Stimulated activated CD4-positive, alpha-beta T cell treated with anti-CD3 and anti-CD28 coated beads, Interleukin-1b, Interleukin-23, amount 100 ng/mL, for 24 hours (primary cell): ENCODE data around the gene DAZAP1.

Experiments used
- DNase-seq, 4 experiments: peaks; one replicate each; pipeline ENCODE4 v3.0.0-alpha.2; 2020; ENCODE audit warnings: low read depth in 4 of 4, low spot score in 1 of 4

Gene DAZAP1

DNA sequence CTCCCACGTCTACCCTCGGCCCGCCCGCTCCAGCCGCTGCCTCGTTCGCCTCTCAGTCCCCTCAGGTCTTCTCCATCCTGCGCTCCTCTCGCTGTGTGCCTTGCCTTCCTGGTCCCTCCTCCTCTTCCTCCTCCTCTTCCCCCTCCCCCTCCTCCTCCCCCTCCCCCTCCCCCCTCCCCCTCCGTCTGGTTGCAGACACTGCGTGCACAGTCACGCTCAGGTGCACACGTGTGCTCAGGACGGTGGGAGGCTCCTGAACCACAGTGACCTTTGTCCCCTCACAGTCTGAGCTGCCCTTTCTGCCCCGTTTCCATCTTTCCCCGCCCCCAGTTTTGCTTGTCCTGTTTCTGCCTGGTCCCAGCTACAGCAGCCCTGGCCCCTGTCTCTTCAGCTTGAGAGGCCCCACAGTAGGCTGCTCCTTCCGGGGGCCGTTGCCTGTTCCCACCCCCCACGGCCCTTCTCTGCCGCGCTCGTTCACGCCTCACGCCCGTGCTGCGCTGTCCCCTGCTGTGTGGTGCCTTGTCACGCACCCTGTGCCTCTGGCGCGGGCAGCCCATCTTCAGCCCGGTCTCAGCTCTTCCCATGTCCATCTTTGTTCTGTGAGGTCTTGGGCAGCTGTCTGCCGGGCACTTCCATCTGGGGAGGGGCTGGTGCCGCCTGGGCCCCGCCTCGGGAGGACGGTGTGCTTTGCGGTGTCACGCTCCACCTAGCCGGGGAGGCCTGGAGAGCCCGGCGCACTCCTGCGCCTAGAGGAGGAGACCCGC is 17.0 kb downstream of the DAZAP1 start:
- DNase-seq = no peak

- no peak for DNase-seq
These were observed 17.9 kb downstream of the DAZAP1 start for GRCh38 chr19:1425102-1425837.

- no peak for DNase-seq
These were observed 18.5 kb downstream of the DAZAP1 start for GRCh38 chr19:1425902-1426301.

- no peak for DNase-seq
These were observed 19.4 kb downstream of the DAZAP1 start for GRCh38 chr19:1426736-1427135.

DNA sequence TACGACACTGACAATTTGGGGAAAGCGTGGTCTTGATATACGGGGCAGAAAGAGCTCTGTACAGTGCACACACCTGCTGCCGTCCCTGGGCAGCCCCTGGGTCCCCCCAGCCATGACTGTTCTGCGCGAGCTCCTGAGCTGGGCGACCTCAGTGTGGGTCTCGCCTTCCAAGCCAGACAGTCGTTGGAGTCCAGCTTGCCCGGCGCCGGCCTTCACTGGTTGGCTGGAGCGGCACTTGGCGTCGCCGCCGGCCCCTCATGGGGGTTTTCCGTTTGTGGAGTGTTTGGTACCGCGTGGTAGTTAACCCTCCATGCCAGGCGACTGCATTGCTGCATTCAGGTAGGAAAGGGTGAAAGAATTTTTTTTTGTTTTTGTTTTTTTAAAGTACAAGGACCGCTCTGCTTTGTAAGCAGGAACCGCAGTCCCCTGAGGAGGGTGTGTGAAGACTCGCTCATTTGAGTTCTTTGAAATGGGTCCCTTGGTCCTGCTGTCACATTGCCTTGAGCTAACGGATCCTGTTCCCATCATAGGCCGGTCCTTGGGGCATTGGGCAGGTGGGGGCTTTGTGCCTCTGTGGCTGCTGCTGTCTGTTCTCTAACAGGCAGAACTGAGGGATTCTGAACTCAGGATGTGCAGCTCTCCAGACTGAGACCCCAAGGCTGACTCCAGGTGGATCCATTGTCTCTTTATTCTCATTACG is 20.0 kb downstream of the DAZAP1 start:
- DNase-seq = no peak

GRCh38 chr19:1428738-1429391 is 21.5 kb downstream of the DAZAP1 start:
- DNase-seq = no peak

DNA sequence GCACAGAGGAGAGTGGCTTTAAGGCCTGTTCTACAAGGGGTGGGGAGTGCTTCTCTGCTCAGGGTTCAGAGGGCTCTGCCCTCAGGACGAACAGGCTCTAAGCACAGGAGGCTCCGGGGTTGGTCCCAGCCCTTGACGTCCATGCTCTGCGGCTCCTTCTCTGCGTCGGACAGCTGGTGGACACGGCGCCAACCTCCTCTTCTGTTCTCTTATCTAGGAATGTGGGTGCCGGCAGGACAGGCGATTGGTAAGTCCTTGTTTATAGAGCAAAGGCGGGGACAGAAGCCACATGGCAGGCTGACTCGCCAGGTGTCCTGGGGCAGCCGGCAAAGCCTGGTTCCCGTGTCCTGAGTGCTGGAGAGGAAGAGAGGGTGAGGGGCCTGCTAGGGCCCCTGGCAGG is 22.4 kb downstream of the DAZAP1 start:
- no peak for DNase-seq

- DNase-seq = no peak
These were observed 22.9 kb downstream of the DAZAP1 start for GRCh38 chr19:1430246-1430645.

DNA sequence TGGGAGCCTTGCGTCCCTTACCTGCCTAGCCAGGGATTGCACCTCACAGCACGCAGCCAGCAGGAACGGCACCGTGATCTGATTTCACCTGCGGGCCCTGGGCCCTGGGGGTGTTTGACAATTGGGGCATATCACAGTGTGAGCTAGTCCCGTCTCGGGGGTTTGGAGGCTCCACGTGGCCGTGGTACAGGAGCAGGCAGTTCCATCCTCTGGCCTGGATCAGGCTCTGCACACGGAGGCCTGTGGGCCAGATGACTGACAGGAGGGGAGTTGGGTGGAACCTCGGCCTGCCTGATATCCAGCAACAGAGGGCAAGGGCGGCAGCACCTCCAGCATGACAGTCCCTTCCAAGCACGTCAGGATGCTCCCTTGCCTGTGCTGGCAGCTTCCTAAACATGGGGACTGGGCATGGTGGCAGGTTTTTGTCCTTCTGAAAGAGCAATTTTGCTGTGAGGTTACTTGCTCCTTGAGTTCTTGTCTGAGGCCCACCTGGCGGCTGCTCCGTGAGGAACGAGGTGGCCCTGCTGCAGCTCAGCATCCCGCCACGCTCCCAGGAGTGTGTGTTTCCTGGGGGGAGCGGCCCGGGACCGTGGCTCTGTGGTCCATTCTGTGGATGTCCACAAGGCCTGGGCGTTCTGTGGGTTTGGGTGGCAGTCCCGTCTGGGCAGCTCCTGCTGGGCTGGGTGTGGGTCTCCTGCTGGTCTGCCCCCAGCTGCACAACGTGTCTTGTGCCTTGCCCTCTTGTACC is 24.5 kb downstream of the DAZAP1 start:
- DNase-seq = no peak

DNA sequence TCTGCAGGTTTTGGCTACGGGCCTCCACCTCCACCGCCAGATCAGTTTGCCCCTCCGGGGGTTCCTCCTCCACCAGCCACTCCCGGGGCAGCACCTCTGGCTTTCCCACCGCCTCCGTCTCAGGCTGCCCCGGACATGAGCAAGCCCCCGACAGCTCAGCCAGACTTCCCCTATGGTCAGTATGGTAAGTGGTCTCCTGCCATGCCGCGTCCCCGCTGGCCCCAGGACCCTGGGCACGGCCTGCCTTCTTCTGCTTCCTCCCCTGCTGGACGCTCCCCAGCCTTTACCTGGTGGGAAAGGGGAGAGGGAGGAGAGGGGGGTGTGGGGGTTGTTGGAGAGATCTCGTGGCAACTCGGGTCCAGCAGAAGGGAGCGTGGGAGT is 25.1 kb downstream of the DAZAP1 start:
- DNase-seq = no peak

DNA sequence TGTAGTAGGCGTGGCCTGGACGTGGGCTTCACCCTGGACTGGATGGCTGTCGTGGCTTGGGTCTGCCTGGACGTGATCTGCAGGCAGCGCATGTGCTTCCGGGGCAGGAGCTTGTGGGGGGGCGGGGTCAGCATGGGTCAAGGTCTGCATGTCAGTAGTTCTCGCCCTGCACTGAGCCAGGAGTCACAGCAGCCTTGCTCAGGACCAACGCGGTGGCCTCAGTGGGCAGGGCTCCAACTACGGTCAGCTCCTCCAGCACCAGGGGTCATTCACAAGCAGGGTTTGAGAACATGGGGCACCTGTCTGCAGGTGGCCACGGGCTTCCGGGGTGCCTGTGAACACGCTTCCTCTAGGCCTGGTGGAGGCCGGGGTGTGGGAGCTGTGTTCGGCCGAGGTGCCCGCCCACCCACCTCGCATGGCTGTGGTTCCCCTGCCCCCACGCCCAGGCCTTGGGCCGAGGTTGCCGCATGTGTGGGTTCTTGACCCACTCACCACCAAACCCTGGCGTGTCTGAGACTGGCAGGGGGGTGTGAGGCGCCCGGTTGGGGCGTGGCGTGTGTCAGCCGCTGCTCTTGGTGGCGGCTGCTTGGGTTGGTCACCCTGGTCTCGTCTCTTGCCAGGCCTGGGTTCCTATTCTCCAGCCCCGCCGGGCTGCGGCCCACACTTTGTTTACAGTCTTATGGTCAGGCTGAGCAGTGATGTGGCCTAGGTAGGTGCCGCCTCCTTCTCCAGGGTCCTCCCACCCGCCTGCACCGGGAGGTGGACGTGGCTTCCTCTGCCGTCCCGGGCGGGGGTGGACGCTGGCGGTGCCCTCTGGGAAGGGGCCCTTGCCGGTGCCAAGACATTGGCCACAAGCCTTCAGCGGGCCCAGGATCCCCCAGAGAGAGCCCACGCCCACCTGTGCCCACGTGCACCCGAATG is 26.0 kb downstream of the DAZAP1 start:
- DNase-seq = no peak

- DNase-seq = no peak
These were observed 26.6 kb downstream of the DAZAP1 start for GRCh38 chr19:1434040-1434366.

- DNase-seq = no peak
These were observed 27.2 kb downstream of the DAZAP1 start for GRCh38 chr19:1434577-1435060.

DNA sequence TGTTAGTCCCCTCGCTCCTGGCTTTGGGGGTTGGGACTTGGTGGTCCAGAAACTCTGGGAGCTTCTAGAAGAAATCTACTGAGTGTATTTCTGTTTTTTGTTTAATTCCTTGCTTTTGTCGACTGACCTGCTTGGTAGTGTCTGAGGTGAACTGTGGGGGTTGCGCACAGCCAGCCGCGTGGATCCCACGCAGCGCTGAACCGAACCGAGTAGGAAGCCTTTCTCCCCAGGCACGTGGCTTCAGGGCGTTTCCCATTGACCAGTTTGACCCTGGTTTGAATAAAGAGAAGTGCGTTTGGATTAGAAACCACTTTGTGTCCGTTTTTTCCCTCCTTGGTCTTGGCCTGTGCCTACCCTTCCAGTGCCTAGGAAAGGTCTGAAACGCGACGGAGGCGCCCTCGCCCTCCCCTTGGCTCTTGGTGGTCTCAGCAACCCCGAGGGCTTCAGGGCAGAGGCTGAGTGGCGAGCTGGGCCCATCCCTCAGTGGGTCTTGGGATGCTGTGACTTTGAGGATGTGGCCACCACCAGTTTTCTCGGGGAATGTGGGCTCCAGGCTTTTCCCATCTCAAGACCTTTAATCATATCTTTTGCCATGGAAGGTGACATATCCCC is 28.1 kb downstream of the DAZAP1 start:
- DNase-seq = no peak

GRCh38 chr19:1437609-1438008 is 30.2 kb downstream of the DAZAP1 start:
- no peak for DNase-seq

GRCh38 chr19:1438035-1438932 is 30.9 kb downstream of the DAZAP1 start, which contains the start of gene RPS15:
RPS15 (plus strand) TSS chr19:1438396; CDS start chr19:1438426, 30 bp downstream.
- DNase-seq = peak; percentile 92 to 95 (median 94)

GRCh38 chr19:1438933-1439354 is 31.6 kb downstream of the DAZAP1 start:
- no peak for DNase-seq
